Measurements from ENCODE around the gene SULT2A1. TPM values are rescaled to one million over a fixed set of nuclear protein-coding genes. Genes with fewer than 3 reads are reported as not detected.
"Not testable (repeated sequence)": the region's sequence is repeated elsewhere in the genome, so short reads cannot be mapped to it uniquely, and the experiment has no call there.

Gene SULT2A1
- total and polyA plus RNA-seq, 10 donors = 0.19 TPM; not detected in 9

- Histone ChIP-seq H3K9me3 (peaks cover 0 to 9% (median 2%) of the 10 kb centered on the region in 8 donors), H3K27me3 (replicated peaks in 1 of 7) (peaks cover 0 to 44% (median 0%) of the 10 kb centered on the region in 7 donors), H3K4me3 (no peak overlapping the region), H3K36me3 (no peaks in the 10 kb centered on the region), H3K4me1 (peaks cover 0 to 5% (median 0%) of the 10 kb centered on the region in 6 donors), H3K27ac (no peak overlapping the region)
- WGBS, 5 donors = 51 to 77% (median 63%) methylated on average over 13 to 30 of the region's 34 CpGs
- no peak for DNase-seq
- TF ChIP-seq POLR2AphosphoS5 (IDR thresholded peaks at IDR 0.05) (no peak), POLR2A (IDR thresholded peaks at IDR 0.05) (no peak), CTCF (IDR thresholded peaks at IDR 0.05 in 8 of 11, conservative IDR thresholded peaks at IDR 0.05 in 3 of 11) (no peak)
- intact Hi-C loops (cut with DNase I; ENCODE audit: low total_unique reads) = no loop called here
Observed at GRCh38 chr19:47860602-47861297, 25.4 kb downstream of the SULT2A1 start.

- H3K4me3 ChIP-seq; H3K36me3 ChIP-seq; H3K27ac ChIP-seq; intact Hi-C loops (cut with DNase I; ENCODE audit: low total_unique reads); H3K9me3 ChIP-seq; H3K4me1 ChIP-seq; DNase-seq: not testable (repeated sequence)
- WGBS, 5 donors = 85 to 97% methylated on average over 9 to 10 of the region's 17 CpGs; no CpG with 5 or more reads in 3 of the 5 donors
- peaks cover 0 to 48% (median 0%) of the 10 kb centered on the region in 7 donors for H3K27me3 ChIP-seq (replicated peaks in 1 of 7)
Observed at GRCh38 chr19:47859838-47860237, 26.3 kb downstream of the SULT2A1 start.

GRCh38 chr19:47858646-47859285 lies 27.3 kb downstream of the SULT2A1 start, which contains the start of gene TPRX2:
Gene TPRX2 (plus strand): TSS chr19:47859235. CDS start chr19:47859247, 12 bp downstream.
- intact Hi-C loops (cut with DNase I; ENCODE audit: low total_unique reads); H3K27ac ChIP-seq; H3K4me3 ChIP-seq; H3K36me3 ChIP-seq; H3K9me3 ChIP-seq; H3K4me1 ChIP-seq: not testable (repeated sequence)
- H3K27me3 ChIP-seq (replicated peaks in 1 of 7) = peaks cover 0 to 58% (median 3%) of the 10 kb centered on the region in 7 donors
- peak; percentile 45 for DNase-seq
- 81 to 95% (median 89%) methylated on average over 5 to 9 of the region's 9 CpGs for WGBS, 5 donors

GRCh38 chr19:47858231-47858630 lies 27.9 kb downstream of the SULT2A1 start:
- H3K4me1 ChIP-seq; H3K36me3 ChIP-seq; H3K9me3 ChIP-seq; H3K4me3 ChIP-seq; H3K27ac ChIP-seq; intact Hi-C loops (cut with DNase I; ENCODE audit: low total_unique reads): not testable (repeated sequence)
- DNase-seq = peak; percentile 34
- 82 to 93% (median 89%) methylated on average over 9 of the region's 9 CpGs for WGBS, 5 donors
- peaks cover 0 to 63% (median 8%) of the 10 kb centered on the region in 7 donors for H3K27me3 ChIP-seq (replicated peaks in 1 of 7)

- TF ChIP-seq CTCF (IDR thresholded peaks at IDR 0.05 in 8 of 11, conservative IDR thresholded peaks at IDR 0.05 in 3 of 11) (no peak), POLR2A (IDR thresholded peaks at IDR 0.05) (no peak), POLR2AphosphoS5 (IDR thresholded peaks at IDR 0.05) (no peak)
- Histone ChIP-seq H3K27ac (no peak overlapping the region), H3K27me3 (replicated peaks in 1 of 7) (peaks cover 0 to 87% (median 8%) of the 10 kb centered on the region in 7 donors), H3K9me3 (no peaks in the 10 kb centered on the region), H3K36me3 (no peaks in the 10 kb centered on the region), H3K4me3 (no peak overlapping the region), H3K4me1 (no peaks in the 10 kb centered on the region)
- WGBS, 5 donors = 26 to 41% (median 35%) methylated on average over 4 of the region's 4 CpGs
- intact Hi-C loops (cut with DNase I; ENCODE audit: low total_unique reads) = no loop called here
- DNase-seq = no peak
Observed at GRCh38 chr19:47854459-47854858, 31.7 kb downstream of the SULT2A1 start.

Measured in spleen (tissue), 11 donors.